Thoracic aorta (tissue), 2 donors: Measurements from ENCODE around the gene CLOCK. TPM values are rescaled to one million over a fixed set of nuclear protein-coding genes. Genes with fewer than 3 reads are reported as not detected.

Source experiments
- ATAC-seq: fragments of 150-250 bp; one replicate; pipeline ENCODE4 v1.8.0; 2017; ENCODE audit warnings: low read depth; ENCODE audit not compliant: insufficient number of reproducible peaks, low FRiP score
- DNase-seq: peaks from one replicate; pipeline ENCODE4 v3.0.0-alpha.2; 2020; ENCODE audit warnings: low spot score
- H3K27ac ChIP-seq, 2 donors: fragments of 200-600 bp; sonication (generic); 1 replicate in 1 of 2; 2 replicates in 1 of 2; pipeline ENCODE4 v1.5.1; 2016; ENCODE audit warnings: mild to moderate bottlenecking in 2 of 2, moderate library complexity in 2 of 2
- H3K27me3 ChIP-seq: fragments of 200-600 bp; sonication (generic); replicated peaks from 2 replicates; pipeline ENCODE4 v1.6.0; 2016; ENCODE audit warnings: mild to moderate bottlenecking; ENCODE audit not compliant: insufficient read depth
- H3K36me3 ChIP-seq: fragments of 200-600 bp; sonication (generic); one replicate; pipeline ENCODE4 v1.5.1; 2016
- H3K4me1 ChIP-seq, 2 donors: fragments of 200-600 bp; sonication (generic); 1 replicate in 1 of 2; 2 replicates in 1 of 2; pipeline versions ENCODE4 v1.5.1 to v1.6.0; 2016; ENCODE audit warnings: low read depth in 2 of 2, mild to moderate bottlenecking in 1 of 2; ENCODE audit not compliant: control insufficient read depth in 1 of 2
- H3K4me3 ChIP-seq: fragments of 200-600 bp; sonication (generic); 2 replicates; pipeline ENCODE4 v1.5.1; 2016; ENCODE audit warnings: mild to moderate bottlenecking
- H3K9me3 ChIP-seq: fragments of 200-600 bp; sonication (generic); 2 replicates; pipeline ENCODE4 v1.5.1; 2016
- total RNA-seq, 2 donors: library from RNA; depleted of rRNA; stranded (reverse); fragments of >200 nt; gene quantifications; one replicate each; pipeline versions ENCODE4 v1.1.0 to v1.2.3, GENCODE V29; 2016
- TF ChIP-seq, protein P1 (sequence below): fragments of 200-600 bp; sonication (generic); IDR thresholded peaks from one replicate; pipeline ENCODE4 v1.5.1; 2019; ENCODE audit warnings: antibody characterized with exemption

CLOCK gene
- total RNA-seq, 2 donors from 2014 or later, result 22.9 to 35.3 TPM

DNA sequence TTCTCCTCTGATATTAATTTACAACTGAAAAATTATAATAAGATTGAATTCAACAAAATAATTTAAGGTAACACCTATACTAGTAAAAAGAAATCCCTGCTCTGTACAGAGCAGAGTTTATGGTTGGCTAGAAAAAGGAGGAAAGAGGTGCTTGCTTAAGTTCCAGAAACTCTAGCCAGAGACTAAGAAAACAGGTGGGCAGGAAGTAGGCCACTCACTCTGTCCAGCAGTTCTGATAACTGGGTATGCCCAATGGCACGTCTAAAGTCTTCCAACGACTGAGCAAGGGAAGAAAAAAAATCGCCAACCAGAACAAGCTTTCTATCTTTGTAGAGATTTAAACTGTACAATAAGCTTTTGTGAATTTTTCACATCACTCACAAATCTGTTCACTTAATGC is 108.9 kb downstream of the CLOCK start:
- H3K4me1 ChIP-seq, result peaks cover 0 to 10% of the 10 kb centered on the region in 2 donors
- no peak overlapping the region for H3K4me3 ChIP-seq
- no peak for ATAC-seq
- DNase-seq, result no peak
- H3K9me3 ChIP-seq, result no peaks in the 10 kb centered on the region
- peaks cover 5% of the 10 kb centered on the region for H3K36me3 ChIP-seq
- H3K27ac ChIP-seq, result no peak overlapping the region
- H3K27me3 ChIP-seq, result no peaks in the 10 kb centered on the region
- TF ChIP-seq, protein P1, sequence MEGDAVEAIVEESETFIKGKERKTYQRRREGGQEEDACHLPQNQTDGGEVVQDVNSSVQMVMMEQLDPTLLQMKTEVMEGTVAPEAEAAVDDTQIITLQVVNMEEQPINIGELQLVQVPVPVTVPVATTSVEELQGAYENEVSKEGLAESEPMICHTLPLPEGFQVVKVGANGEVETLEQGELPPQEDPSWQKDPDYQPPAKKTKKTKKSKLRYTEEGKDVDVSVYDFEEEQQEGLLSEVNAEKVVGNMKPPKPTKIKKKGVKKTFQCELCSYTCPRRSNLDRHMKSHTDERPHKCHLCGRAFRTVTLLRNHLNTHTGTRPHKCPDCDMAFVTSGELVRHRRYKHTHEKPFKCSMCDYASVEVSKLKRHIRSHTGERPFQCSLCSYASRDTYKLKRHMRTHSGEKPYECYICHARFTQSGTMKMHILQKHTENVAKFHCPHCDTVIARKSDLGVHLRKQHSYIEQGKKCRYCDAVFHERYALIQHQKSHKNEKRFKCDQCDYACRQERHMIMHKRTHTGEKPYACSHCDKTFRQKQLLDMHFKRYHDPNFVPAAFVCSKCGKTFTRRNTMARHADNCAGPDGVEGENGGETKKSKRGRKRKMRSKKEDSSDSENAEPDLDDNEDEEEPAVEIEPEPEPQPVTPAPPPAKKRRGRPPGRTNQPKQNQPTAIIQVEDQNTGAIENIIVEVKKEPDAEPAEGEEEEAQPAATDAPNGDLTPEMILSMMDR, result no peak

DNA sequence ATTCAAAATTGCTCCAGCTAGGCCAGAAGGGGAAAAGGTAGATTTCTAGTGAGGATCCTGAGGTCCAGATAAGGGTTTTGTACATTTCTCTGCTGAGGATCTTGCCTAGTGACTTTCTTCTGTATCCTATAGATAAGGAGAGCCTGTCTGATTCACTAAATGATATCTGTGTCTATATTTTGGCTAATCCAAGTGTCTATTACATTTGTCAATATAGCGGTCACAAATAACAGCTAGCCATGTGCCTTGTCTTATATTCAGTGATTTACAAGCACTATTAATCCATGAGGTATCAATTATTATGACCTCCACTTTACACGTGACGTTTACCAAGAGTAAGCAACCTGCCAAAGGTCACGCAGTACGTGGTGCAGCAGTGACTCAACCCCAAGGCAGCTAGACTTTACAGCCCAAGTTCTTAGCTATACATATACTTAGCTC is 109.3 kb downstream of the CLOCK start:
- peaks cover 5% of the 10 kb centered on the region for H3K36me3 ChIP-seq
- TF ChIP-seq, protein P1, result no peak
- no peaks in the 10 kb centered on the region for H3K9me3 ChIP-seq
- DNase-seq (no peak), ATAC-seq (no peak)
- H3K27me3 ChIP-seq, result no peaks in the 10 kb centered on the region
- no peak overlapping the region for H3K4me3 ChIP-seq
- H3K4me1 ChIP-seq, result peaks cover 0 to 10% of the 10 kb centered on the region in 2 donors
- no peak overlapping the region for H3K27ac ChIP-seq

DNA sequence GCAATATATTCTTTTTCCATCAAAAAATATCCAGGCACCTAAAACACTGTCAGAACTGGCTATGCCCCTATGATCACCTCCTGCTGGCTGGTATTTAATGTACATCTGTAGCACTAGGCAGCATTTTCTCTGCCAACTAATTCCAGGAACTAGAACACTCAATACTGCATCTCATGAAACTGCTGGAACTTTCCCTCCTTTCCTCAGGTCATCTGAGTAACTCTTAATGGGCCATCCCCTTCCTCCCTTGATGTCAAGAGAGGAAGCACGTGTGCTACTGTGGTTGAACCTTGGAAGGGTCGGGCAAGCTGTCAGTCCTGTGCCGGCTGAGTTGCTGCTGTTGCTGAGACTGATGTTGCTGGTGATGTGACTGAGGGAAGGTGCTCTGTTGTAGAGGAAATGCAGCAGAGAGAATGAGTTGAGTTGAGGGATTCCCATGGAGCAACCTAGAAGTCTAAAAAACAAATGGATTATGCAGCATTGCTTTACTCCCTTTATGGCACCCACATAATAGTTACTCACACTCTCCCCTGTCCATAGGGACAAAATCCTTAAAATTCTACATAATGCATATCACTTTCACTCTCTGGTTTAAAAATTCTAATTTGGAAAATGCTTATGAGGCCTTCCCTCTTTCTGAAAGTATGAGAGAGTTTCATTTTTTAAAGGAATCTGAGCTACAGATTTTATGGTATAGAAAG is 111.4 kb downstream of the CLOCK start:
- ATAC-seq (no peak), DNase-seq (no peak)
- H3K4me3 ChIP-seq, result no peak overlapping the region
- no peaks in the 10 kb centered on the region for H3K9me3 ChIP-seq
- H3K36me3 ChIP-seq, result peaks cover 5% of the 10 kb centered on the region
- H3K27ac ChIP-seq, result peak overlapping the region in 1 of 2 donors; percentile 34
- no peaks in the 10 kb centered on the region for H3K27me3 ChIP-seq
- TF ChIP-seq, protein P1, result peak; percentile 22
- H3K4me1 ChIP-seq, result peaks cover 0 to 10% of the 10 kb centered on the region in 2 donors

DNA sequence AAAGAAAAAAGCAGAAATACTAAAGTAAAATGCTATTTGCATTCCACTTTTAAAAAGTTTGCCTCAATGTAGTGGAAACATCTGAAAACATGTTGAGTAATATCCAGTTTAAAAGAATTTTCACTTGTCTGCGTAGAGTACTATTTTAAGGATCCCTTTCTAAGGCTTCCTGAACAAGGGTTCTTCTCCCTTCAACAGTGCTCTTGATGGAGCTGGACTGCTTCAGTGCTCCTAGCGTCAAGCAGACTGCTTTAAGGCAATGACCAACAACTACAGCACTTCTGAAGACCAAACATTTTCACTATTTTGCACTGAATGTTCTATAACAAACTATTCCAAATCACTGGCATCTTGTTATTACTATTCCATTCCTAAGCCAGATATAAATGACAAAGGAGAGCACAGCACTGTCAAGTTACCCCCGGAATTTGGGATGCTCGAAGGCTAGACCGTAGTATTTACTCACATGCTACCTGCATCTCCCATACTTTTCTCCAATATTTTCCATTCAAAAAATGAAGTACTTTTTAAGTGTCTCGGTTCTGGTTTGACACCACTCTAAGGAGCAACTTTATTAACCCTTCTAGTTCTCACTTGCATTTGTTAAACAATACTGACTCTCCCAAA is 114.9 kb downstream of the CLOCK start:
- no peak overlapping the region for H3K27ac ChIP-seq
- no peak overlapping the region for H3K4me3 ChIP-seq
- ATAC-seq (no peak), DNase-seq (no peak)
- TF ChIP-seq, protein P1, result no peak
- H3K36me3 ChIP-seq, result peaks cover 9% of the 10 kb centered on the region
- H3K9me3 ChIP-seq, result no peaks in the 10 kb centered on the region
- H3K4me1 ChIP-seq, result peaks cover 0 to 10% of the 10 kb centered on the region in 2 donors
- no peaks in the 10 kb centered on the region for H3K27me3 ChIP-seq

DNA sequence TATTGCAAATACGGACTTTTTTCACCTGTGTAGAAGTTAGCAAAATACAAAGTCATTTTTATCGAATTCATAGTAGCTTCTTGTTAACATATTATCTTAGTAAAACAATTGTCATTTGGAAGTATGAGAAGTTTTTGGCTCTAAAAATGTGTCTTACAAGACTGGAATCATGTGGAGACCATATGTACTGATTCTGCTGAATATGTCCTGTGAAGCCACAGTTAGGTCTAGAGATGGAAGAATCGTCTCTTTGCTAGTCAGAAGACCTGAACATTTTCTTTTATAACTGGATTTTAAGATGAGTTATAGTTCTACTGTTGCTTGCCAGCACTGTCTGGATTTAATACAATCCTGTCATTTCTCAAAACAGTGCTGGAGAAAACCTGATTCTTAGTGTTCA is 121.9 kb downstream of the CLOCK start:
- Histone ChIP-seq H3K9me3 (no peaks in the 10 kb centered on the region), H3K36me3 (peaks cover 43% of the 10 kb centered on the region), H3K27me3 (no peaks in the 10 kb centered on the region), H3K27ac (no peak overlapping the region), H3K4me3 (no peak overlapping the region), H3K4me1 (peaks cover 0 to 17% of the 10 kb centered on the region in 2 donors)
- DNase-seq, result no peak
- TF ChIP-seq, protein P1, result no peak
- no peak for ATAC-seq
